GM19397 (cell line): ENCODE data around the gene NFAM1.

Experiments
- ATAC-seq: cut with Tn5 transposase; IDR thresholded peaks from one replicate; pipeline ENCODE4 v1.9.1; 2021; ENCODE audit warnings: mild to moderate bottlenecking, moderate library complexity; ENCODE audit not compliant: unreplicated experiment

The NFAM1 gene

GRCh38 chr22:42432020-42432596, at the start of gene NFAM1:
Gene NFAM1, minus strand, starts transcription at chr22:42432403. Its CDS starts 46 bp downstream, at chr22:42432357.
- no peak for ATAC-seq

GRCh38 chr22:42475122-42475521, 42.9 kb upstream of the NFAM1 start:
- no peak for ATAC-seq

GRCh38 chr22:42473484-42474193, 41.4 kb upstream of the NFAM1 start:
- no peak for ATAC-seq

- no peak for ATAC-seq
Measured at GRCh38 chr22:42472671-42473070, 40.5 kb upstream of the NFAM1 start.

GRCh38 chr22:42471441-42471840, 39.2 kb upstream of the NFAM1 start:
- no peak for ATAC-seq

GRCh38 chr22:42470366-42471082, 38.3 kb upstream of the NFAM1 start:
- ATAC-seq = no peak

- ATAC-seq = no peak
Measured at GRCh38 chr22:42468841-42469240, 36.6 kb upstream of the NFAM1 start.

GRCh38 chr22:42462016-42462415, 29.8 kb upstream of the NFAM1 start:
- no peak for ATAC-seq

- no peak for ATAC-seq
Measured at GRCh38 chr22:42461511-42461910, 29.3 kb upstream of the NFAM1 start.

- no peak for ATAC-seq
Measured at GRCh38 chr22:42459287-42460063, 27.3 kb upstream of the NFAM1 start.

GRCh38 chr22:42452916-42453315, 20.7 kb upstream of the NFAM1 start:
- no peak for ATAC-seq

- no peak for ATAC-seq
Measured at GRCh38 chr22:42452456-42452855, 20.3 kb upstream of the NFAM1 start.

GRCh38 chr22:42451499-42452145, 19.4 kb upstream of the NFAM1 start:
- no peak for ATAC-seq

- ATAC-seq = no peak
Measured at GRCh38 chr22:42450862-42451261, 18.7 kb upstream of the NFAM1 start.

GRCh38 chr22:42446151-42446550, 13.9 kb upstream of the NFAM1 start:
- no peak for ATAC-seq

GRCh38 chr22:42444077-42444904, 12.1 kb upstream of the NFAM1 start:
- no peak for ATAC-seq

- no peak for ATAC-seq
Measured at GRCh38 chr22:42443240-42444076, 11.3 kb upstream of the NFAM1 start.

GRCh38 chr22:42442748-42443147, 10.5 kb upstream of the NFAM1 start:
- no peak for ATAC-seq

GRCh38 chr22:42440728-42441127, 8.5 kb upstream of the NFAM1 start:
- no peak for ATAC-seq
